HG03060 (cell line): ENCODE results near the gene LDHAL6B.
"Not testable (repeated sequence)": the region's sequence is repeated elsewhere in the genome, so short reads cannot be mapped to it uniquely, and the experiment has no call there.

Experiments used
- ATAC-seq: cut with Tn5 transposase; IDR thresholded peaks from one replicate; pipeline ENCODE4 v1.9.1; 2021; ENCODE audit warnings: low read depth, moderate number of reproducible peaks; ENCODE audit not compliant: unreplicated experiment

The LDHAL6B gene

DNA sequence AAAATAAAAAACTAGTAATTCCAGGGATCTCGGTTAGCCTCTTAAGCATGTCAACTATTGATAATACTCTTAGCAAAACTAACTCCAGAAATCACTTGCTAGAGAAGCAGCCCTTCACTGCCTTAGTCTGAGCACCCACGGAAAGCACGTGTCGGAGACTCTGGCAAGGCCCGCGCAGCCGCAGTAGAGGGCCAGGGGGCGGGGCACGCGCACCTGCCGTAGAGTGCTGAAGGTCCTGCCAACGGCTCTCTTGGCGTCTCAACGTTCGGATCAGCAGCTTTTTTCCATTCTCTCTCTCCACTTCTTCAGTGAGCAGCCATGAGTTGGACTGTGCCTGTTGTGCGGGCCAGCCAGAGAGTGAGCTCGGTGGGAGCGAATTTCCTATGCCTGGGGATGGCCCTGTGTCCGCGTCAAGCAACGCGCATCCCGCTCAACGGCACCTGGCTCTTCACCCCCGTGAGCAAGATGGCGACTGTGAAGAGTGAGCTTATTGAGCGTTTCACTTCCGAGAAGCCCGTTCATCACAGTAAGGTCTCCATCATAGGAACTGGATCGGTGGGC, at the start of gene LDHAL6B:
TSS of gene LDHAL6B (plus strand) at position 221 of the 561 bp plus-strand sequence. CDS start at position 319, 98 bp downstream.
- no peak for ATAC-seq

- ATAC-seq: no peak
Observed at GRCh38 chr15:59157396-59157795, 49.2 kb upstream of the LDHAL6B start.

- ATAC-seq: no peak
Observed at GRCh38 chr15:59157840-59158700, 48.6 kb upstream of the LDHAL6B start.

GRCh38 chr15:59158701-59159034, 48.0 kb upstream of the LDHAL6B start:
- no peak for ATAC-seq

DNA sequence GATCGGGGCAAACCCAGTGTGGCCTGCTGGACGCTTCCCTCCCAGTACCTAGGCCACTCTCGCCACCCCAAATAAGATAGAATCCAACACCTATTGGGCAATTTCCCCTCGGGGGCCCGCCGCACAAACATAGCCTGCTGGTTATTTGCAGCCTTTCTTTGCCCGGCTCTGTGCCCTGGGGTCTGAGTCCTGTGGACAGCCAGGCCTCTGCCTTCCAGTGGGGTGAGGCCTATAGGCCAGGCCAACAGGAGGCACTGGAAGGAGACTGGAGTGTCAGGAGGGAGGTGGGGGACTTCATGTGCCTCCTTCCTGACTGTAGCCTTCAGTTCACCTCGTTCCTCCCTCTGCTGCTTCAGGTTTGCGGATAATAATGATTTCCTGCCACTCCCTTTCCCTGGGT, 47.4 kb upstream of the LDHAL6B start:
- ATAC-seq: no peak

DNA sequence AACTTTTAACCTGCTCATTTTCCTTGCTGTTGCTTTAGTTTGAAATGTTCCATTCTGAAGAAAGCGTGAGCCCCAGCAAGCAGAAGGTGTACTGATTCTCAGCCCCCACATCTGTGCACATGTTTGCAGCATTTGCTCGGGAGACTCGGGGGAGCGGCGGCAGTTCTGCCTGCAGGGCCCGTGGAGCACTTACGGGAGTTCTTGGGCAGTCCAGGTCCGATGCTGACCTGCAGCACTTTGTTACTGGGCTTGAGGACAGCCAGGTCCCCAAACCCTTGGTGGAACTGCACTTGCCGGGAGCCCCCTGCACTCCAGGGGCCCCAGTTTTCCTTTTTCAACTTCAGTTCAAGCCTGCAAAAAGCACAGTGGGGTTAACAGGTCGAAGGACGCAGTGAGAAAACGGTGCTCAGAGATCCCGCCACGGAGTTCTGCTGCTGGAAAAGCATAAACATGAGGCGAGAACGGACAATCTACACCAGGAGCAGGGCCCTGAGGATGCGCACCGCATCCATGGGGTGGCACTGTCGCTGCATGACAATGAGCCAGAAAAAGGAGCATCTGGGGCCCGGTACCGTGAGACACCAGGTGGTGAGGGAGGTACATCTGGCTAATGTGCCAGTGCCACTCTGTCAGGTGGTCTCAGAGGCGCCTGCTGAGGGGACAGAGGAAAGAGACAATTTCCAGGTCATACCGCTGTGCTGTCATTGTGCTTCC, 45.6 kb upstream of the LDHAL6B start:
- ATAC-seq: no peak

- ATAC-seq: not testable (repeated sequence)
Observed at GRCh38 chr15:59162080-59162479, 44.6 kb upstream of the LDHAL6B start.

DNA sequence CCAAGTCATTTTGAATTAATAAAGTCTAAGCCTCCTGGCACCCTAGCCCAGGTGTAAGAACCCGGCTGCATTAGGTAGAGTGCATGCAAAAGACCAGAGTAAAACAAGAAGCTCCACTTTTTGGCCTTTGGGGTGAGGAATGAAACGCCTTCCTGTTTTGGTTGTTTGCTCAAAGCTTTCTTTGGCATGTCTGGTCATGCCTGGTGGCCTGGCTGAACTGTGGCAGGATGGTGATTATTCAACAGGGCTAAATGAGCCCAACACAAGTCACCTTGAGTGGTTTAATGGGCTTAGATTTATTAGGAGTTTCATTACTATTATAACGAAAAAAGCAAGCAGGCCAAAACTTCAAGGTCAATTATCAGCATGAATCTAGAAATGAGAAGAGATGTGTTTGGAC, 40.9 kb upstream of the LDHAL6B start:
- no peak for ATAC-seq

GRCh38 chr15:59166166-59166565, 40.5 kb upstream of the LDHAL6B start:
- no peak for ATAC-seq

DNA sequence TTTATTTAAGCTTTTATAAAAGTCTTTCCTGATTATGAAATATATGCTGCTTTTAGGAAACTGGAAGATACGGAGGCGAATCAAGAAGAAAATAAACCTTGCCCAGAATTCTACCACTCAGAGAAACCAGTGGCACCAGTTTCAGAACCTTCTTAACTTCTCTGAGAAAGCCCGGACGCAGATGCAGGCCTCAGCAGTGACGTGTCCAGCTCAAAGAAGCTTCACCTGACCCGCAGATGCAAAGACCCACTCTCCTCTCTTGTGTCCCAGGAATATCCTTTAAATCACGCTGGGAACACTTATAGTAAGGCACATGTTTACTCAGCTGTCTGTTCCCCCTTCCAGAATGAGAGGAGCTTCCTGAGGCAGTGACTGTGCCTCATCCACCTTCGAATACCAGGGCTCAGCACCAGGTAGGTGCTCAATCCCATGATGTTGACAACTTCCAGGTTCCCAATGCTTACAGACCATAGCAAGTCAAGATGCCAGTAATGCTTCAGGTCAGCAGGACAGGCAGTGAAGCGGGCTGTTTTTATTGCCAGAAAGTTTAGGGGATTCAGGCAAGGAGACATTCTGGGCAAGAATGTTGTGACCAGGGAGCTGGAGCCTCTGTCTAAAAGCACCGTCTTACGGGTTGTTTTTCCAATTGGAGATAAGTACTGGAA, 39.9 kb upstream of the LDHAL6B start:
- no peak for ATAC-seq

GRCh38 chr15:59168536-59168935, 38.1 kb upstream of the LDHAL6B start:
- no peak for ATAC-seq

GRCh38 chr15:59169251-59169708, 37.4 kb upstream of the LDHAL6B start:
- ATAC-seq: no peak

GRCh38 chr15:59170295-59171066, 36.2 kb upstream of the LDHAL6B start:
- no peak for ATAC-seq

DNA sequence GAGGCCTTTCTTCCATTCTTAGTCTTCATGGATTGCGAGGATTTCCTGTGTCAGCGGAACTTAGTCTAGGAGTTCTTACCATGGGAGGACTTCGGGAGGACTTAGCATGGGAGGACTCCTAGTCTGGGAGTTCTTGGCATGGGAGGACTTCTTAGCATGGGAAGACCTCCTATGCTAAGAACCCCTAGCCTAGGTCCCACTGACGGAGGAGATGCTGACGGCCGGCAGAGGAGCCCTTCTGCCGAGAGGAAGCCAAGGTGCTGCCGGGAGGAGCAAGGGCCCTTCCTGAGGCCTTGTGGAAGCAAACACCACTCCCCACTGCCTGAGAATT, 35.6 kb upstream of the LDHAL6B start:
- no peak for ATAC-seq

DNA sequence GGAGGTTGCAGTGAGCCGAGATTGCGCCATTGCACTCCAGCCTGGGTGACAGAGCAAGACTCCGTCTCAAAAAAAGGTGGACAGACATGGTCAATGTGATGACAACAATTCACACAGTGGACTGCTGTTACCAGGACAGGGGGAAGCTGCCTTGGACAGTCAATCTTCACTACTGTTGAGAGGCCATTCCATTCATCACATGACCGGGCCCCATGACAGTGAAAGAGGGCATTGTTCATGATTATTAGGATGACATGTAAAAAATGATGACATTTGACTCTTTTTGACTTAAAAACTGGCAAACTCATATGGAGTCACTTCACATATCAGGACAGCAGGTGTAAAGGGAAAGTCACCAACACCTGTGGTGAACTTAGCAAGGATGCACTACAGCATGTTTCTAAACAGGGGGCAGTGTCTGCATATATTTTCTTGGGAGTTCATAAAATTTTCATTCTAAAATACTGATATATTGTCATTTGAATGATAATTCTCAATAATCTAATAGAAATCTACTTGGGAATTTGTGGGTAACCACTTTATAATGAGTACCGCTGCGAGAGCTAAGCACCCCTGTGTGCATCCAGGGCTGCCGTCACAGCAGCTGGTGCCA, 34.2 kb upstream of the LDHAL6B start:
- ATAC-seq: no peak

DNA sequence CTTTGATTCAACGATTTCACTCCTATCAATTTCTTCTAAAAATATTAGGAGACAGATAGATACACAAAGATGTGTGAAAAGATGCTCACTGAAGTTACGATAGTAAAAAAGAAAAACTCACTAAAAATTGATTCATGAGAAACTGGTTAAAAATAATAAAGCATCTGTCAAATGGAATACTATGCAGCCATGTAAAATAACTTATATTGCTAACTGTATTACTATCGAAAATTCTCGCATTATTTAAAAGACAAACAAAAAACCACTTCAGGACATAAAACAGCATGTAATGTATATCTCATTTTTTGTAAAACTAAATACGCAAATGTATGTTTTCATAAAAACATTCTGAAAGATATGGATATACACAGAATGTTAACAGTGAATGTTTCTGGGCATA, 33.4 kb upstream of the LDHAL6B start:
- ATAC-seq: no peak

DNA sequence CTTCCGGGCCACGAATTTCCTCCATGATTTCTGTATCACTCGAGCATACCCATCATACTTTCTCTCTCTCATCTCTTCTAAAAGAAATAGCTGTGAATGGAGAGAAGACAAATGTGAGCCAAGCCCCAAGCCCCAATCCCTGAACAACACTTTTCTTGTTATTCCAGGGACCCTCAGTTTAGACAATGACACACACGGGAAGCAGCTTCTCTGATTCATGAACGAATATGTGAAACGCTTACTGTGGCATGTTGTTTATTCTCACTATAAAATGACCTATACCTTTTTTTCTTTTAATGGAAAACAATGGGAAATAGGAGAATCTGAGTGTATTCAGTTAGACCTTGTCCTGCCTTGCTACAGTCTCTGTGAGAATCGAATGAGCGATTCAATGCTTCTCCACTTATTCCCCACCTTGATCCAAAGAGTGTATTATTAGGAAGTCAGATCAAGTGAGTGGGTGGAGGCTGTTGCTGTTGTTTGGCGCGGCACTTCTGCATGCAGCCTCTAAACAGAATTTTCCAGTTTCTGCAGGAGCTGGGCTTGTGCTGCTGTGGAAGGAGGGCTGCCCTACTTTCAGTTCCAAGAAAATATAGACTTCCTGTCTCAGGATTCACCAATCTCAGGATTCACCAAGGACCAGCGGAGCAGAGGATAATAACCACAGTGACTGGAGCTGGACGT, 32.4 kb upstream of the LDHAL6B start:
- no peak for ATAC-seq

DNA sequence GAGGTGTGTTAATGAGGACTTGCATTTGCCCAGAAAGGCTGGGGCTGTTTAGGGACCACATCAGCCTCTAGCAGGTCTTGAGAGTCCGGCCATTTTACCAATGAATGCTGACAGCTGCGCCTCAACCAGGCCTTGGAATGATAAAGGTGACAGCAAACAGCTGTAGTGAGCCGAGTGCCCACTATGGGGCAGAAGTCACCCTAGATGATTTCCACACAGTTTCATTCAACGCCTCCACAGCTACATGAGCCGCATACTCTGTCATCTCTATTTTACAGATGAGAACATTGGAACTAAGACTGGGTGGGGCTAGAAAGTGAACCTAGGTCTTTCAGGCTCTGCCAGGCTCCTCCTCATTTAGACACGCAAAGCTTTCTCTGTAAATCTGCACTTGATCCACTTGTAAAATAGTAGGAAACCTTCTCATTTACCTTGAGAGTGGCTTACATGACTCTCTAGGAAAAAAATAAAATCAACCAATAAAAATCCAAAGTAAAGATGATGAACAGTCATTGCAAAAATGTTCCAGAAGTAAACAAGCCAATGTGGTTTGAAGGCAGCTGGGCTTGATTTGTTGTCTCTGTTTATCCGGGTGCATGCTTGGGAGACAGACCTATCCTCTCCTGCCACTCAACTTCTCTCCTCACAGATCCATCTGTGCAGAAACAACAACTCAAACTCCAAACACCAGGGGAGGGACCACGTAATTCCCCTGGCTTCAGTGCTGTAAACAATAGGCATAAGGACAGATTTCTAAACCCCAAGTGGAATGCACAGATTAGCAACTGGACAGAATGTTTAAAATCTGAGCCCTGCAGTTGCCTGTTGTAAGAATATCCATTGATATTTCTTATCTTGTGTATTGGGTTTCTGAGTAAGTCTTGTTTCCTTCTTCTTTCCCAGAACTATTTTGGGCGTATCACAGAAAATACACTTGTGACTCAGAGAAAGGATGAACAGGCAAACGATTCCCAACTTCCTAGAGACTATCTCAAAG, 31.5 kb upstream of the LDHAL6B start:
- ATAC-seq: no peak
